ENCODE data around the gene B3GNT3. TPM values are rescaled to one million over a fixed set of nuclear protein-coding genes. Genes with fewer than 3 reads are reported as not detected.

Gene B3GNT3
- total RNA-seq, 1 donor from 2014 or later: not detected

GRCh38 chr19:17832443-17833208 lies 37.7 kb downstream of the B3GNT3 start:
- Histone ChIP-seq H3K27me3 (peaks cover 20% of the 10 kb centered on the region), H3K4me1 (peaks cover 13% of the 10 kb centered on the region), H2AFZ (replicated peaks) (no peak overlapping the region), H3K79me2 (ENCODE audit: low read depth) (no peaks in the 10 kb centered on the region), H3K4me3 (no peak overlapping the region), H3K9me3 (ENCODE audit: low read depth) (no peaks in the 10 kb centered on the region), H3K27ac (no peak overlapping the region), H3F3A (ENCODE audit: low read depth) (peaks cover 38% of the 10 kb centered on the region), H4K20me1 (ENCODE audit: low read depth) (peaks cover 4% of the 10 kb centered on the region), H3K4me2 (no peak overlapping the region), H3K9ac (no peak overlapping the region), H3K36me3 (no peaks in the 10 kb centered on the region)
- no peak for DNase-seq (ENCODE audit: low spot score)
- Mint-ChIP-seq H3K36me3 (no peaks in the 10 kb centered on the region), H3K27ac (no peak overlapping the region), H3K4me3 (peak overlapping the region; percentile 64), H3K4me1 (peaks cover 30% of the 10 kb centered on the region), H3K27me3 (ENCODE audit: insufficient read depth, low read depth) (peaks cover 6% of the 10 kb centered on the region), H3K9me3 (no peaks in the 10 kb centered on the region)
- TF ChIP-seq EZH2 (IDR thresholded peaks at IDR 0.05): no peak
- no peak for TF ChIP-seq EZH2phosphoT487 (IDR thresholded peaks at IDR 0.05)
- TF ChIP-seq CTCF (IDR thresholded peaks at IDR 0.05): no peak

GRCh38 chr19:17834350-17835181 lies 39.6 kb downstream of the B3GNT3 start:
- no peak overlapping the region for H3K4me3 ChIP-seq
- no peaks in the 10 kb centered on the region for H3K36me3 ChIP-seq
- H3K27me3 ChIP-seq: peaks cover 29% of the 10 kb centered on the region
- H4K20me1 ChIP-seq (ENCODE audit: low read depth): peaks cover 4% of the 10 kb centered on the region
- no peaks in the 10 kb centered on the region for H3K36me3 Mint-ChIP-seq
- H2AFZ ChIP-seq (replicated peaks): no peak overlapping the region
- peaks cover 13% of the 10 kb centered on the region for H3K4me1 ChIP-seq
- no peak for TF ChIP-seq EZH2phosphoT487 (IDR thresholded peaks at IDR 0.05)
- no peak for TF ChIP-seq EZH2 (IDR thresholded peaks at IDR 0.05)
- peak; percentile 42 for TF ChIP-seq CTCF (IDR thresholded peaks at IDR 0.05)
- no peak overlapping the region for H3K27ac ChIP-seq
- H3K4me2 ChIP-seq: peak overlapping the region; percentile 7
- no peaks in the 10 kb centered on the region for H3K79me2 ChIP-seq (ENCODE audit: low read depth)
- peaks cover 33% of the 10 kb centered on the region for H3F3A ChIP-seq (ENCODE audit: low read depth)
- H3K4me1 Mint-ChIP-seq: peaks cover 34% of the 10 kb centered on the region
- peak; percentile 58 for DNase-seq (ENCODE audit: low spot score)
- H3K9me3 ChIP-seq (ENCODE audit: low read depth): no peaks in the 10 kb centered on the region
- no peak overlapping the region for H3K9ac ChIP-seq
- no peaks in the 10 kb centered on the region for H3K9me3 Mint-ChIP-seq
- H3K27me3 Mint-ChIP-seq (ENCODE audit: insufficient read depth, low read depth): peaks cover 12% of the 10 kb centered on the region
- peak overlapping the region; percentile 2 for H3K4me3 Mint-ChIP-seq
- no peak overlapping the region for H3K27ac Mint-ChIP-seq

- Mint-ChIP-seq H3K9me3 (no peaks in the 10 kb centered on the region), H3K27ac (peak overlapping the region; percentile 8), H3K36me3 (no peaks in the 10 kb centered on the region), H3K27me3 (ENCODE audit: insufficient read depth, low read depth) (peaks cover 14% of the 10 kb centered on the region), H3K4me3 (peak overlapping the region; percentile 2), H3K4me1 (peaks cover 28% of the 10 kb centered on the region)
- TF ChIP-seq EZH2phosphoT487 (IDR thresholded peaks at IDR 0.05) (no peak), CTCF (IDR thresholded peaks at IDR 0.05) (no peak)
- Histone ChIP-seq H3K79me2 (ENCODE audit: low read depth) (no peaks in the 10 kb centered on the region), H4K20me1 (ENCODE audit: low read depth) (peaks cover 4% of the 10 kb centered on the region), H3F3A (ENCODE audit: low read depth) (peaks cover 25% of the 10 kb centered on the region), H3K4me3 (no peak overlapping the region), H3K4me1 (peaks cover 13% of the 10 kb centered on the region), H3K9ac (no peak overlapping the region), H3K27me3 (peaks cover 38% of the 10 kb centered on the region), H3K4me2 (peak overlapping the region; percentile 7), H3K36me3 (no peaks in the 10 kb centered on the region), H3K27ac (no peak overlapping the region), H2AFZ (replicated peaks) (no peak overlapping the region), H3K9me3 (ENCODE audit: low read depth) (no peaks in the 10 kb centered on the region)
- DNase-seq (ENCODE audit: low spot score): no peak
Observed at GRCh38 chr19:17835182-17836006, 40.5 kb downstream of the B3GNT3 start.

Measured in neural progenitor cell (in vitro differentiated cells).